H1 (cell line): ENCODE measurements around the gene SLC22A9. TPM values are rescaled to one million over a fixed set of nuclear protein-coding genes. Genes with fewer than 3 reads are reported as not detected.

Source experiments
- CTCF ChIA-PET: fragments of 300-600 bp; sonication (Branson Sonifier 250); formaldehyde crosslinking; loops from one replicate; lab custom pipeline; 2021; ENCODE audit not compliant: partially characterized antibody; lab: Charles Lee
- POLR2A ChIA-PET: fragments of 300-600 bp; sonication (Branson Sonifier 250); formaldehyde crosslinking; loops from one replicate; lab custom pipeline; 2021; ENCODE audit warnings: inconsistent platforms; ENCODE audit not compliant: partially characterized antibody; lab: Charles Lee
- DNase-seq, 2 experiments: peaks; one replicate each; pipeline versions ENCODE4 v3.0.0 to v3.0.0-alpha.2; 2010 to 2022; ENCODE audit warnings: low spot score in 2 of 2, low read depth in 1 of 2, mixed read lengths in 1 of 2
- FAIRE-seq: peaks from 2 replicates; lab custom pipeline; 2011; peaks lifted over from hg19 to GRCh38; lab: Jason Lieb, UNC
- H2AFZ ChIP-seq: 2 replicates; pipeline ENCODE4 v1.8.1; 2012; ENCODE audit warnings: low read length, inconsistent platforms
- H2AK5ac ChIP-seq: 2 replicates; pipeline ENCODE4 v1.6.1; 2013; ENCODE audit warnings: low read depth, low read length
- H2BK120ac ChIP-seq: replicated peaks from 2 replicates; pipeline ENCODE3; 2013; ENCODE audit warnings: low read depth, low read length, inconsistent platforms
- H2BK12ac ChIP-seq: 2 replicates; pipeline ENCODE4 v1.6.1; 2013; ENCODE audit warnings: low read depth, low read length
- H2BK15ac ChIP-seq: 2 replicates; pipeline ENCODE4 v1.6.1; 2013; ENCODE audit warnings: low read length
- H2BK20ac ChIP-seq: 2 replicates; pipeline ENCODE4 v1.6.1; 2013; ENCODE audit warnings: low read length
- H2BK5ac ChIP-seq: 2 replicates; pipeline ENCODE4 v1.6.1; 2013; ENCODE audit warnings: low read depth, low read length
- H3K14ac ChIP-seq: 2 replicates; pipeline ENCODE4 v1.6.1; 2013; ENCODE audit warnings: inconsistent platforms; ENCODE audit not compliant: insufficient read length
- H3K18ac ChIP-seq: 2 replicates; pipeline ENCODE4 v1.6.1; 2013; ENCODE audit warnings: low read length; ENCODE audit errors: extremely low read depth
- H3K23ac ChIP-seq: 2 replicates; pipeline ENCODE4 v1.6.1; 2013; ENCODE audit warnings: inconsistent platforms; ENCODE audit not compliant: insufficient read length
- H3K23me2 ChIP-seq: 2 replicates; pipeline ENCODE4 v1.6.1; 2013; ENCODE audit warnings: low read depth, low read length
- H3K27ac ChIP-seq: 2 replicates; pipeline ENCODE4 v1.6.1; 2011; ENCODE audit warnings: low read depth, low read length, inconsistent platforms
- H3K27me3 ChIP-seq, 4 experiments: replicated peaks in 1 of 4; 1 replicate in 1 of 4; 2 replicates in 3 of 4; pipeline versions ENCODE4 v1.6.1 to v1.8.1; 2011 to 2013; ENCODE audit warnings: low read length in 3 of 4, mild to moderate bottlenecking in 3 of 4, inconsistent platforms in 2 of 4, mixed read lengths in 2 of 4, moderate library complexity in 1 of 4; ENCODE audit not compliant: control insufficient read depth in 3 of 4, insufficient read depth in 3 of 4; ENCODE audit errors: extremely low read depth in 1 of 4
- H3K36me3 ChIP-seq, 4 experiments: 2 replicates each; pipeline versions ENCODE4 v1.6.1 to v1.8.1; 2011 to 2013; ENCODE audit warnings: mild to moderate bottlenecking in 4 of 4, low read length in 3 of 4, moderate library complexity in 2 of 4, control low read depth in 1 of 4, inconsistent platforms in 1 of 4; ENCODE audit not compliant: insufficient read depth in 4 of 4, control insufficient read depth in 2 of 4
- H3K4ac ChIP-seq: replicated peaks from 2 replicates; pipeline ENCODE3; 2013; ENCODE audit warnings: low read length, low read depth, mixed read lengths, inconsistent platforms; ENCODE audit not compliant: insufficient read length
- H3K4me1 ChIP-seq, 4 experiments: replicated peaks in 1 of 4; 1 replicate in 1 of 4; 2 replicates in 3 of 4; pipeline versions ENCODE4 v1.6.1 to v1.8.1; 2011 to 2013; ENCODE audit warnings: low read length in 3 of 4, inconsistent platforms in 2 of 4, mixed read lengths in 1 of 4; ENCODE audit not compliant: insufficient read depth in 4 of 4, control insufficient read depth in 3 of 4
- H3K4me2 ChIP-seq, 2 experiments: 2 replicates each; pipeline versions ENCODE4 v1.6.1 to v1.8.1; 2011 to 2013; ENCODE audit warnings: low read depth in 2 of 2, low read length in 2 of 2, control low read depth in 1 of 2, inconsistent platforms in 1 of 2, mild to moderate bottlenecking in 1 of 2; ENCODE audit not compliant: insufficient read depth in 1 of 2
- H3K4me3 ChIP-seq, 4 experiments: fragments of 200-600, 300-600 bp in 1 of 4; sonication (generic), shearing (Covaris generic), sonication (Bioruptor Twin) in 1 of 4; 2 replicates each; pipeline versions ENCODE4 v1.5.1 to v1.8.1; 2011 to 2016; ENCODE audit warnings: low read length in 4 of 4, low read depth in 3 of 4, control low read depth in 2 of 4, inconsistent platforms in 2 of 4, mild to moderate bottlenecking in 2 of 4, mixed read lengths in 1 of 4, moderate library complexity in 1 of 4; ENCODE audit not compliant: insufficient read depth in 2 of 4; ENCODE audit errors: extremely low read depth in 1 of 4
- H3K56ac ChIP-seq: replicated peaks from 2 replicates; pipeline ENCODE3; 2013; ENCODE audit warnings: low read depth, mild to moderate bottlenecking, mixed read lengths, low read length, inconsistent platforms; ENCODE audit not compliant: insufficient read length
- H3K79me1 ChIP-seq: 2 replicates; pipeline ENCODE4 v1.6.1; 2013; ENCODE audit warnings: low read depth, low read length, control low read depth
- H3K79me2 ChIP-seq, 2 experiments: 2 replicates each; pipeline versions ENCODE4 v1.6.1 to v1.8.1; 2012 to 2013; ENCODE audit warnings: low read length in 2 of 2, mild to moderate bottlenecking in 2 of 2, inconsistent platforms in 1 of 2; ENCODE audit not compliant: insufficient read depth in 2 of 2, control insufficient read depth in 1 of 2
- H3K9ac ChIP-seq, 4 experiments: replicated peaks in 1 of 4; 1 replicate in 1 of 4; 2 replicates in 3 of 4; pipeline versions ENCODE4 v1.6.1 to v1.8.1; 2011 to 2013; ENCODE audit warnings: low read depth in 3 of 4, low read length in 3 of 4, control low read depth in 2 of 4, mild to moderate bottlenecking in 2 of 4, moderate library complexity in 2 of 4, inconsistent platforms in 1 of 4; ENCODE audit errors: extremely low read depth in 1 of 4
- H3K9me3 ChIP-seq, 2 experiments: 2 replicates each; pipeline versions ENCODE4 v1.6.1 to v1.8.1; 2012 to 2013; ENCODE audit warnings: mild to moderate bottlenecking in 2 of 2, moderate library complexity in 2 of 2, control low read depth in 1 of 2, inconsistent platforms in 1 of 2, low read depth in 1 of 2, low read length in 1 of 2, mixed read lengths in 1 of 2; ENCODE audit not compliant: insufficient read depth in 2 of 2
- H4K20me1 ChIP-seq, 2 experiments: replicated peaks in 1 of 2; 2 replicates each; pipeline versions ENCODE3 to v1.8.1; 2011 to 2013; ENCODE audit warnings: inconsistent platforms in 2 of 2, low read length in 2 of 2, mild to moderate bottlenecking in 1 of 2; ENCODE audit not compliant: insufficient read depth in 2 of 2, control insufficient read depth in 1 of 2
- H4K5ac ChIP-seq: 2 replicates; pipeline ENCODE4 v1.6.1; 2013; ENCODE audit warnings: low read length, low read depth, mixed read lengths, inconsistent platforms; ENCODE audit not compliant: insufficient read length
- H4K8ac ChIP-seq: 2 replicates; pipeline ENCODE4 v1.8.0; 2013; ENCODE audit warnings: mild to moderate bottlenecking, moderate library complexity, low read length, inconsistent platforms; ENCODE audit not compliant: insufficient read depth; ENCODE audit errors: extremely low read depth
- H4K91ac ChIP-seq: replicated peaks from 2 replicates; pipeline ENCODE3; 2013; ENCODE audit warnings: low read length, mixed read lengths, inconsistent platforms; ENCODE audit not compliant: insufficient read length
- CBX5 ChIP-seq: fragments of 300-800, 300-1000 bp; sonication (generic); IDR thresholded peaks from 2 replicates; pipeline ENCODE4 v1.7.1; 2016; ENCODE audit warnings: antibody characterized with exemption, low read length, low read depth
- EGR1 ChIP-seq: IDR thresholded peaks from 2 replicates; pipeline ENCODE4 v1.6.1; 2011; ENCODE audit warnings: low read depth, low read length, borderline replicate concordance
- EP300 ChIP-seq, 2 experiments: IDR thresholded peaks; 1 replicate in 1 of 2; 2 replicates in 1 of 2; pipeline ENCODE4 v1.6.1; 2011 to 2012; ENCODE audit warnings: low read depth in 2 of 2, low read length in 2 of 2, mild to moderate bottlenecking in 2 of 2, borderline replicate concordance in 1 of 2, inconsistent platforms in 1 of 2, moderate library complexity in 1 of 2
- HDAC6 ChIP-seq: IDR thresholded peaks from one replicate; pipeline ENCODE4 v1.7.1; 2012; ENCODE audit warnings: low read depth, mild to moderate bottlenecking, inconsistent platforms, low read length, moderate library complexity
- MAFK ChIP-seq: IDR thresholded peaks from 2 replicates; pipeline ENCODE4 v1.6.1; 2012; ENCODE audit warnings: low read depth, mild to moderate bottlenecking, improper control_type of control experiment, low read length
- POU5F1 ChIP-seq: IDR thresholded peaks from 2 replicates; pipeline ENCODE4 v1.6.1; 2011; ENCODE audit warnings: low read depth, mild to moderate bottlenecking, low read length, moderate library complexity
- RAD21 ChIP-seq, 2 experiments: IDR thresholded peaks in 1 of 2; conservative IDR thresholded peaks in 1 of 2; 2 replicates each; pipeline ENCODE4 v1.6.1; 2011; ENCODE audit warnings: low read depth in 2 of 2, low read length in 2 of 2, improper control_type of control experiment in 1 of 2, inconsistent platforms in 1 of 2, mild to moderate bottlenecking in 1 of 2, moderate library complexity in 1 of 2
- SP1 ChIP-seq: IDR thresholded peaks from 2 replicates; pipeline ENCODE4 v1.6.1; 2011; ENCODE audit warnings: low read depth, low read length
- TEAD4 ChIP-seq: IDR thresholded peaks from 2 replicates; pipeline ENCODE4 v1.6.1; 2012; ENCODE audit warnings: low read depth, low read length, inconsistent platforms, mixed read lengths
- WGBS, 2 experiments: shearing (Covaris generic) in 1 of 2; methylation state at CpG; one replicate each; pipeline versions ENCODE4 v1.1.6 to v1.1.7; 2013 to 2015; ENCODE audit warnings: low lambda C conversion rate in 2 of 2, mixed read lengths in 2 of 2, inconsistent platforms in 1 of 2, low coverage in 1 of 2, missing lambda C conversion rate in 1 of 2; ENCODE audit not compliant: insufficient replicate concordance in 2 of 2, insufficient coverage in 1 of 2, insufficient read length in 1 of 2; ENCODE audit errors: extremely low coverage in 1 of 2, missing lambda C conversion rate in 1 of 2; 5-methylcytosine and 5-hydroxymethylcytosine counted together
- polyA plus RNA-seq, 7 experiments: library from polyadenylated mRNA; depleted of rRNA in 3 of 7; stranded (reverse) in 5 of 7; unstranded in 2 of 7; fragments of >200 nt in 5 of 7; fragments of 200-250 nt in 2 of 7; gene quantifications; 1 replicate in 5 of 7; 2 replicates in 1 of 7; 4 replicates in 1 of 7; pipeline versions ENCODE4 v1.2.1 to v1.2.3, GENCODE V29; 2011 to 2013; ENCODE audit warnings: missing spikeins in 2 of 7, mixed read lengths in 2 of 7
- total RNA-seq: library from RNA; stranded (reverse); fragmentation: NEBNext Ultra II Directional; extraction: Animal tissue kit (Norgen Biotek cat#: 25700); gene quantifications from 2 replicates; pipeline ENCODE4 v1.2.1, GENCODE V29; 2021

Gene SLC22A9
- total and polyA plus RNA-seq, 2 of the 8 experiments (the other 6 are each of a cell fraction or from before 2014, with no cell fraction given) = not detected

DNA sequence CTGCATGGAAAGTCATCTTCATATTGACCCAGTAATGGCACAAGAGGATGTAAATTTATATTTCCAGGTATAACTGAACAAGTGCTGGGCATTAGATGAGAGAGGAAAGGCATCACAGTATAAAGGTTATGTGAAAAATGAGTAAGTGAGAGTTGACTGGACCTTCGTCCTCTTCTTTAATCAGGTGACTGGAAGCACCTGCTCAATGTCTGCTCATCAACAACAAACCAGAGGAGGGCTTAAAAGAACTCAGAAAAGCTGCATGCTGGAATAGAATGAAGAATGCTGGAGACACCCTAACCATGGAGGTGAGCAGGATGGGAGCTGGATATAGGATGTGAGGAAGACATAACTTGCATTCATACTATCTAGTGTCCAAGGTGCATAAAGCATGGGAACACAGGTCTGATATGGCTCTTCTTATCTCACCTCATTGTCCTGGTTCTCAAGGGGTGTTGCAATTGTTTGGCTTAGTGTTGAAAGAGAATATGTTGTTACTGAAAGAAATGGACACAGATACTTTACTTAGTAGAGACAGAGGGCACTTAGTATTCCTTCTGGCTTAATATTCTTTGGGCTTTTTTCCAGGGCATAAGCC, 7.3 kb upstream of the SLC22A9 start:
- Histone ChIP-seq H2BK5ac (no peak overlapping the region), H3K79me1 (no peaks in the 10 kb centered on the region), H3K14ac (no peak overlapping the region), H2BK20ac (no peak overlapping the region), H3K23ac (no peak overlapping the region), H3K27me3 (no peaks in the 10 kb centered on the region), H2BK12ac (no peak overlapping the region), H4K8ac (no peak overlapping the region), H2AFZ (no peak overlapping the region), H2AK5ac (no peak overlapping the region), H3K4ac (no peak overlapping the region), H3K27ac (no peak overlapping the region), H3K4me3 (no peak overlapping the region), H4K5ac (no peak overlapping the region), H2BK15ac (no peak overlapping the region), H4K91ac (no peak overlapping the region), H3K36me3 (no peaks in the 10 kb centered on the region), H3K4me1 (no peaks in the 10 kb centered on the region), H3K9me3 (peaks cover 0 to 2% of the 10 kb centered on the region in 2 experiments; a peak in 1 of 4 replicates), H3K18ac (no peak overlapping the region), H3K79me2 (no peaks in the 10 kb centered on the region), H4K20me1 (no peaks in the 10 kb centered on the region), H3K23me2 (no peaks in the 10 kb centered on the region), H2BK120ac (no peak overlapping the region), H3K9ac (no peak overlapping the region), H3K56ac (no peak overlapping the region), H3K4me2 (no peak overlapping the region)
- FAIRE-seq = no peak
- ChIA-PET CTCF (no interaction called here), POLR2A (no interaction called here)
- WGBS, 2 experiments = 77% methylated on average over 1 of the region's 1 CpG; no CpG with 5 or more reads in 1 of the 2 experiments
- no peak for DNase-seq
- no peak for TF ChIP-seq MAFK
- TF ChIP-seq SP1 = no peak
- no peak for TF ChIP-seq EGR1
- no peak for TF ChIP-seq RAD21 (IDR thresholded peaks at IDR 0.05 in 1 of 2, conservative IDR thresholded peaks at IDR 0.05 in 1 of 2; ENCODE audit: low read depth in 2 of 2, low read length in 2 of 2)
- no peak for TF ChIP-seq CBX5
- TF ChIP-seq TEAD4 = no peak
- TF ChIP-seq POU5F1 = no peak
- no peak for TF ChIP-seq HDAC6
- no peak for TF ChIP-seq EP300 (IDR thresholded peaks at IDR 0.05; ENCODE audit: borderline replicate concordance in 1 of 2, low read depth in 2 of 2, low read length in 2 of 2)
